Left kidney (tissue), 2 donors: ENCODE results near the gene SLC45A1. TPM values are rescaled to one million over a fixed set of nuclear protein-coding genes. Genes with fewer than 3 reads are reported as not detected.

Experiments used
- DNase-seq: peaks from one replicate; pipeline ENCODE4 v3.0.0-alpha.2; 2013
- polyA plus RNA-seq: library from polyadenylated mRNA; unstranded; fragments of 120-200 nt; gene quantifications from one replicate; pipeline ENCODE4 v1.2.1, GENCODE V29; 2013; ENCODE audit not compliant: insufficient read length

SLC45A1 gene
- polyA plus RNA-seq, 1 donor, result 2.8 TPM

- DNase-seq, result no peak
Measured at GRCh38 chr1:8384577-8384976, 66.7 kb downstream of the SLC45A1 start.

- no peak for DNase-seq
Measured at GRCh38 chr1:8386247-8386646, 68.3 kb downstream of the SLC45A1 start.

GRCh38 chr1:8388732-8389562 is 71.0 kb downstream of the SLC45A1 start:
- DNase-seq, result no peak

GRCh38 chr1:8389958-8390535 is 72.1 kb downstream of the SLC45A1 start:
- DNase-seq, result no peak

- DNase-seq, result no peak
Measured at GRCh38 chr1:8390707-8391106, 72.8 kb downstream of the SLC45A1 start.

- DNase-seq, result no peak
Measured at GRCh38 chr1:8392522-8392921, 74.6 kb downstream of the SLC45A1 start.
